ENCODE measurements around the gene SF3B3.

The SF3B3 gene

GRCh38 chr16:70597135-70597835 is 73.7 kb downstream of the SF3B3 start:
- Histone ChIP-seq H3K9me3 (ENCODE audit: control insufficient read depth, low read depth, low read length) (no peaks in the 10 kb centered on the region), H3K27ac (ENCODE audit: low read length) (no peak overlapping the region), H3K4me1 (ENCODE audit: control insufficient read depth, low read depth, low read length) (no peaks in the 10 kb centered on the region), H3K27me3 (ENCODE audit: control insufficient read depth, insufficient read depth, low read length) (no peaks in the 10 kb centered on the region), H3K4me3 (ENCODE audit: low read length) (no peak overlapping the region), H3K9ac (ENCODE audit: low read length) (no peak overlapping the region), H3K36me3 (ENCODE audit: control insufficient read depth, low read depth, low read length) (no peaks in the 10 kb centered on the region)

- Histone ChIP-seq H3K36me3 (ENCODE audit: control insufficient read depth, low read depth, low read length) (no peaks in the 10 kb centered on the region), H3K27ac (ENCODE audit: low read length) (no peak overlapping the region), H3K4me1 (ENCODE audit: control insufficient read depth, low read depth, low read length) (no peaks in the 10 kb centered on the region), H3K9ac (ENCODE audit: low read length) (no peak overlapping the region), H3K4me3 (ENCODE audit: low read length) (no peak overlapping the region), H3K9me3 (ENCODE audit: control insufficient read depth, low read depth, low read length) (no peaks in the 10 kb centered on the region), H3K27me3 (ENCODE audit: control insufficient read depth, insufficient read depth, low read length) (no peaks in the 10 kb centered on the region)
These were observed 75.4 kb downstream of the SF3B3 start for GRCh38 chr16:70598937-70599503.

- no peak overlapping the region for H3K4me3 ChIP-seq (ENCODE audit: low read length)
- no peaks in the 10 kb centered on the region for H3K27me3 ChIP-seq (ENCODE audit: control insufficient read depth, insufficient read depth, low read length)
- H3K27ac ChIP-seq (ENCODE audit: low read length) = no peak overlapping the region
- no peaks in the 10 kb centered on the region for H3K36me3 ChIP-seq (ENCODE audit: control insufficient read depth, low read depth, low read length)
- no peaks in the 10 kb centered on the region for H3K9me3 ChIP-seq (ENCODE audit: control insufficient read depth, low read depth, low read length)
- no peaks in the 10 kb centered on the region for H3K4me1 ChIP-seq (ENCODE audit: control insufficient read depth, low read depth, low read length)
- H3K9ac ChIP-seq (ENCODE audit: low read length) = no peak overlapping the region
These were observed 77.1 kb downstream of the SF3B3 start for GRCh38 chr16:70600730-70601129.

GRCh38 chr16:70601576-70602575 is 78.3 kb downstream of the SF3B3 start:
- Histone ChIP-seq H3K4me1 (ENCODE audit: control insufficient read depth, low read depth, low read length) (no peaks in the 10 kb centered on the region), H3K36me3 (ENCODE audit: control insufficient read depth, low read depth, low read length) (no peaks in the 10 kb centered on the region), H3K27ac (ENCODE audit: low read length) (no peak overlapping the region), H3K27me3 (ENCODE audit: control insufficient read depth, insufficient read depth, low read length) (no peaks in the 10 kb centered on the region), H3K9me3 (ENCODE audit: control insufficient read depth, low read depth, low read length) (no peaks in the 10 kb centered on the region), H3K4me3 (ENCODE audit: low read length) (no peak overlapping the region), H3K9ac (ENCODE audit: low read length) (no peak overlapping the region)

- no peaks in the 10 kb centered on the region for H3K9me3 ChIP-seq (ENCODE audit: control insufficient read depth, low read depth, low read length)
- H3K27me3 ChIP-seq (ENCODE audit: control insufficient read depth, insufficient read depth, low read length) = no peaks in the 10 kb centered on the region
- H3K4me3 ChIP-seq (ENCODE audit: low read length) = no peak overlapping the region
- H3K9ac ChIP-seq (ENCODE audit: low read length) = no peak overlapping the region
- no peaks in the 10 kb centered on the region for H3K4me1 ChIP-seq (ENCODE audit: control insufficient read depth, low read depth, low read length)
- no peak overlapping the region for H3K27ac ChIP-seq (ENCODE audit: low read length)
- H3K36me3 ChIP-seq (ENCODE audit: control insufficient read depth, low read depth, low read length) = no peaks in the 10 kb centered on the region
These were observed 79.2 kb downstream of the SF3B3 start for GRCh38 chr16:70602831-70603230.

GRCh38 chr16:70604407-70605282 is 81.0 kb downstream of the SF3B3 start:
- Histone ChIP-seq H3K27me3 (ENCODE audit: control insufficient read depth, insufficient read depth, low read length) (no peaks in the 10 kb centered on the region), H3K9ac (ENCODE audit: low read length) (no peak overlapping the region), H3K4me3 (ENCODE audit: low read length) (no peak overlapping the region), H3K27ac (ENCODE audit: low read length) (no peak overlapping the region), H3K36me3 (ENCODE audit: control insufficient read depth, low read depth, low read length) (no peaks in the 10 kb centered on the region), H3K9me3 (ENCODE audit: control insufficient read depth, low read depth, low read length) (no peaks in the 10 kb centered on the region), H3K4me1 (ENCODE audit: control insufficient read depth, low read depth, low read length) (no peaks in the 10 kb centered on the region)

GRCh38 chr16:70605283-70605657 is 81.7 kb downstream of the SF3B3 start:
- Histone ChIP-seq H3K9ac (ENCODE audit: low read length) (no peak overlapping the region), H3K9me3 (ENCODE audit: control insufficient read depth, low read depth, low read length) (no peaks in the 10 kb centered on the region), H3K4me1 (ENCODE audit: control insufficient read depth, low read depth, low read length) (no peaks in the 10 kb centered on the region), H3K27ac (ENCODE audit: low read length) (no peak overlapping the region), H3K36me3 (ENCODE audit: control insufficient read depth, low read depth, low read length) (no peaks in the 10 kb centered on the region), H3K27me3 (ENCODE audit: control insufficient read depth, insufficient read depth, low read length) (no peaks in the 10 kb centered on the region), H3K4me3 (ENCODE audit: low read length) (no peak overlapping the region)

GRCh38 chr16:70608521-70608920 is 84.9 kb downstream of the SF3B3 start:
- Histone ChIP-seq H3K27me3 (ENCODE audit: control insufficient read depth, insufficient read depth, low read length) (no peaks in the 10 kb centered on the region), H3K36me3 (ENCODE audit: control insufficient read depth, low read depth, low read length) (peaks cover 3% of the 10 kb centered on the region), H3K27ac (ENCODE audit: low read length) (no peak overlapping the region), H3K4me1 (ENCODE audit: control insufficient read depth, low read depth, low read length) (no peaks in the 10 kb centered on the region), H3K4me3 (ENCODE audit: low read length) (no peak overlapping the region), H3K9ac (ENCODE audit: low read length) (no peak overlapping the region), H3K9me3 (ENCODE audit: control insufficient read depth, low read depth, low read length) (no peaks in the 10 kb centered on the region)

GRCh38 chr16:70610273-70611223 is 86.9 kb downstream of the SF3B3 start:
- Histone ChIP-seq H3K4me1 (ENCODE audit: control insufficient read depth, low read depth, low read length) (no peaks in the 10 kb centered on the region), H3K4me3 (ENCODE audit: low read length) (no peak overlapping the region), H3K27ac (ENCODE audit: low read length) (no peak overlapping the region), H3K9me3 (ENCODE audit: control insufficient read depth, low read depth, low read length) (no peaks in the 10 kb centered on the region), H3K36me3 (ENCODE audit: control insufficient read depth, low read depth, low read length) (peaks cover 7% of the 10 kb centered on the region), H3K27me3 (ENCODE audit: control insufficient read depth, insufficient read depth, low read length) (no peaks in the 10 kb centered on the region), H3K9ac (ENCODE audit: low read length) (no peak overlapping the region)

GRCh38 chr16:70611224-70611598 is 87.6 kb downstream of the SF3B3 start:
- H3K36me3 ChIP-seq (ENCODE audit: control insufficient read depth, low read depth, low read length) = peaks cover 12% of the 10 kb centered on the region
- no peak overlapping the region for H3K9ac ChIP-seq (ENCODE audit: low read length)
- no peaks in the 10 kb centered on the region for H3K4me1 ChIP-seq (ENCODE audit: control insufficient read depth, low read depth, low read length)
- H3K9me3 ChIP-seq (ENCODE audit: control insufficient read depth, low read depth, low read length) = no peaks in the 10 kb centered on the region
- no peaks in the 10 kb centered on the region for H3K27me3 ChIP-seq (ENCODE audit: control insufficient read depth, insufficient read depth, low read length)
- H3K27ac ChIP-seq (ENCODE audit: low read length) = no peak overlapping the region
- no peak overlapping the region for H3K4me3 ChIP-seq (ENCODE audit: low read length)
